Peyer's patch (tissue), 4 donors: ENCODE data around the gene RELCH. TPM values are rescaled to one million over a fixed set of nuclear protein-coding genes. Genes with fewer than 3 reads are reported as not detected.

Experiments
- DNase-seq, 3 donors: peaks; one replicate each; pipeline ENCODE4 v3.0.0-alpha.2; 2017 to 2019
- H3K27ac ChIP-seq, 4 donors: fragments of 200-600 bp; sonication (generic); one replicate each; pipeline ENCODE4 v1.5.1; 2016 to 2019
- H3K27me3 ChIP-seq, 2 donors: fragments of 200-600 bp; sonication (generic); one replicate each; pipeline ENCODE4 v1.5.1; 2019
- H3K36me3 ChIP-seq, 3 donors: fragments of 200-600 bp; sonication (generic); one replicate each; pipeline ENCODE4 v1.5.1; 2016 to 2019
- H3K4me1 ChIP-seq, 4 donors: fragments of 200-600 bp; sonication (generic); one replicate each; pipeline ENCODE4 v1.5.1; 2016 to 2019
- H3K4me3 ChIP-seq, 4 donors: fragments of 200-600 bp; sonication (generic); 1 replicate in 3 of 4; 2 replicates in 1 of 4; pipeline ENCODE4 v1.5.1; 2016 to 2019; ENCODE audit warnings: mild to moderate bottlenecking in 1 of 4
- H3K9me3 ChIP-seq, 4 donors: fragments of 200-600 bp; sonication (generic); one replicate each; pipeline ENCODE4 v1.5.1; 2016 to 2019; ENCODE audit warnings: mild to moderate bottlenecking in 1 of 4
- POLR2A ChIP-seq, 2 donors: fragments of 450-650 bp; IDR thresholded peaks; one replicate each; pipeline ENCODE4 v1.5.1; 2017; ENCODE audit warnings: antibody characterized with exemption in 2 of 2, mild to moderate bottlenecking in 2 of 2, moderate library complexity in 2 of 2
- total RNA-seq, 4 donors: library from RNA; depleted of rRNA; stranded (reverse); fragments of >200 nt; gene quantifications; one replicate each; pipeline ENCODE4 v1.1.0, GENCODE V29; 2016
- TF ChIP-seq, protein P1 (sequence below), 6 experiments: fragments of 450-650 bp in 4 of 6; fragments of 200-600 bp in 2 of 6; sonication (generic) in 1 of 6; IDR thresholded peaks; one replicate each; pipeline ENCODE4 v1.5.1; 2017 to 2019; ENCODE audit warnings: antibody characterized with exemption in 6 of 6, mild to moderate bottlenecking in 3 of 6, moderate library complexity in 1 of 6

The RELCH gene
- total RNA-seq, 4 donors from 2014 or later: 51.1 to 71.6 (median 55.6) TPM

DNA sequence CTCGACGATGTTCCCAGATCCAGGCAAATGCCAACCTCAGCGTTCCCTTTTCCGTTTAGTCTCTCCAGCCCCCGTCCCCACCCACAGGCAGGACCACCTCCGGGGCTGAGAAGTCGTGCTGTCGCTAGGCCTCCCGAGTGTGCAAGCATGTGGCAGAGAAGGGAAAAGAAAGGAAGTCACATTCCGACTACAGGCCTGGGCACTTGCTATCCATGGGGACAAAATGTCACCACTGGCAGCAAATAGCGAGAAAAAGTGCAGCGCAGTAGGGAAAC, 619 bp upstream of the RELCH start:
- no peak for DNase-seq

DNA sequence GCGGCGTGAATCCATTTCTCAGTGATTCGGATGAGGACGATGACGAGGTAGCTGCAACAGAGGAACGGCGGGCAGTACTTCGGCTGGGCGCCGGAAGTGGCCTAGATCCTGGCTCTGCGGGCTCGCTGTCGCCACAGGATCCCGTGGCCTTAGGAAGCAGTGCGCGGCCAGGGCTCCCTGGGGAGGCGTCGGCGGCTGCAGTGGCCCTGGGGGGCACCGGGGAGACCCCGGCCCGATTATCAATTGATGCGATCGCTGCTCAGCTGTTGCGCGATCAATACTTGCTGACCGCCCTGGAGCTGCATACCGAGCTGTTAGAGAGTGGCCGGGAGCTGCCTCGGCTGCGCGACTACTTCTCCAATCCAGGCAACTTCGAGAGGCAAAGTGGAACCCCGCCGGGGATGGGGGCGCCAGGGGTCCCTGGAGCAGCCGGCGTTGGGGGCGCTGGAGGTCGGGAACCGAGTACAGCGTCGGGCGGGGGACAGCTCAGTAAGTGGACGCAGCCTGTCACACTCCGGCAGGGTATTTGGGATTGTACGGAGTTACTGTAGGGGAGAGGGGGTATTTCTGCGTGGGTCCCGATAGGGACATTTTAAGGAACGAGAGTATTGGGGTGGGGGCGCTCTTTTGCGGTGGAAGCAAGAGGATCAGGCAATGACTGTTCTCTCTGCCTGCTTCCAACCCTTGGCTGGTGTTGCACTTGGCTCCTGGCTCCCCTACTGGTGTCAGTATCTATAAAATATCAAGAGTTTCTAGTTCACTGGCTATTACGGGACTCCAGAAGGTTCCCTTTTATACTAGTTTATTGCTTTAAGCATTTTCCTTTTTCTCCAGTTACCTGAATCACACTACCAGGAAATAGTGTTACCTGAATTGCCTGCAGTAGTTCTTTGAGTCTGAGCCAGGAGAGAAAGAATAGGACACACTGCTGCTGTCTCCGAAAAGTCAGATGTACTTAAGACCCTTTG, 772 bp downstream of the RELCH start:
- peak in 2 of 3 donors; percentile 48 to 61 for DNase-seq

More for the DNA sequence above, 619 bp upstream of the RELCH start:
- TF ChIP-seq, protein P1, sequence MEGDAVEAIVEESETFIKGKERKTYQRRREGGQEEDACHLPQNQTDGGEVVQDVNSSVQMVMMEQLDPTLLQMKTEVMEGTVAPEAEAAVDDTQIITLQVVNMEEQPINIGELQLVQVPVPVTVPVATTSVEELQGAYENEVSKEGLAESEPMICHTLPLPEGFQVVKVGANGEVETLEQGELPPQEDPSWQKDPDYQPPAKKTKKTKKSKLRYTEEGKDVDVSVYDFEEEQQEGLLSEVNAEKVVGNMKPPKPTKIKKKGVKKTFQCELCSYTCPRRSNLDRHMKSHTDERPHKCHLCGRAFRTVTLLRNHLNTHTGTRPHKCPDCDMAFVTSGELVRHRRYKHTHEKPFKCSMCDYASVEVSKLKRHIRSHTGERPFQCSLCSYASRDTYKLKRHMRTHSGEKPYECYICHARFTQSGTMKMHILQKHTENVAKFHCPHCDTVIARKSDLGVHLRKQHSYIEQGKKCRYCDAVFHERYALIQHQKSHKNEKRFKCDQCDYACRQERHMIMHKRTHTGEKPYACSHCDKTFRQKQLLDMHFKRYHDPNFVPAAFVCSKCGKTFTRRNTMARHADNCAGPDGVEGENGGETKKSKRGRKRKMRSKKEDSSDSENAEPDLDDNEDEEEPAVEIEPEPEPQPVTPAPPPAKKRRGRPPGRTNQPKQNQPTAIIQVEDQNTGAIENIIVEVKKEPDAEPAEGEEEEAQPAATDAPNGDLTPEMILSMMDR (IDR thresholded peaks at IDR 0.05): no peak
- no peak for TF ChIP-seq POLR2A (IDR thresholded peaks at IDR 0.05)
- no peaks in the 10 kb centered on the region for H3K9me3 ChIP-seq
- peaks cover 0 to 23% (median 2%) of the 10 kb centered on the region in 4 donors for H3K4me1 ChIP-seq
- no peaks in the 10 kb centered on the region for H3K36me3 ChIP-seq
- H3K27me3 ChIP-seq: no peaks in the 10 kb centered on the region
- peak overlapping the region; percentile 67 to 88 (median 82) for H3K27ac ChIP-seq
- peak overlapping the region; percentile 73 to 97 (median 84) for H3K4me3 ChIP-seq

DNA sequence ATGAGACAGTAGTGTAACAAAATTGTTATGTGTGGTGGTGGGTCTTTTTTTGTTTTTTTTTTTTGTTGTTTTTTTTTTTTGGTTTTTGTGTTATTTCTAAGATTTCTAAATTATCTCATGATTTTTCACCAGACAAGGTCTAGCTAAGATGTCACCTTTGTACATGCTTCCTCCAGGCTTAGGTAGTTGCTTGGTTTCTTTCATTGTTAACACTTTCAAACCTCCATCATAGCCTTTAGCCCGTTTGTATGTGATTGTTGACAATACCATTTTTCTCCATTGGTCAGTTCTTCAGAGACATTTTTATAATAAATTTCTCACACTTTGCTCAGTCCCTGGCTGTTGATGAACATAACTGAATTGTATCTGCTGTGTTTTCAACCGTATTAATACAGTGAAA, 2.2 kb downstream of the RELCH start:
- Histone ChIP-seq H3K4me3 (peak overlapping the region in 3 of 4 donors; percentile 73 to 97 (median 90)), H3K27ac (no peak overlapping the region), H3K27me3 (no peaks in the 10 kb centered on the region)

More for the DNA sequence above, 772 bp downstream of the RELCH start:
- H3K4me3 ChIP-seq: peak overlapping the region; percentile 73 to 97 (median 84)
- H3K4me1 ChIP-seq: peaks cover 0 to 23% (median 2%) of the 10 kb centered on the region in 4 donors
- no peaks in the 10 kb centered on the region for H3K9me3 ChIP-seq
- no peaks in the 10 kb centered on the region for H3K36me3 ChIP-seq
- H3K27ac ChIP-seq: peak overlapping the region; percentile 76 to 88 (median 82)
- no peak for TF ChIP-seq POLR2A (IDR thresholded peaks at IDR 0.05)
- TF ChIP-seq, protein P1 (IDR thresholded peaks at IDR 0.05): peak in 1 of 6 experiments; percentile 5
- no peaks in the 10 kb centered on the region for H3K27me3 ChIP-seq

DNA sequence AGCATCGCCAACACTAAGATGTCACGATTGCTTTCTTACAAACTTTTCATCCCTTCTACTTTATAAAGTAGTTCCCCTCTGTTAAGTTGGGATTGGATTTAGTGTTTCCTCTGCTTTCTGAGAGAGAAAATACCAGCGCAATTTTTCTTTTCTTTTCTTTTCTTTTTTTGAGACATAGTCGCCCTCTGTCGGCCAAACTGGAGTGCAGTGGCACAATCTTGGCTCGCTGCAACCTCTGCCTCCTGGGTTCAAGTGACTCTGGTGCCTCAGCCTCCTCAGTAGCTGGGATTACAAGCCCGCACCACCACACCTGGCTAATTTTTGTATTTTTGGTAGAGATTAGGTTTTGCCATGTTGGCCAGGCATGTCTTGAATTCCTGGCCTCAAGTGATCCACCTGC, 9.0 kb downstream of the RELCH start:
- H3K4me3 ChIP-seq: no peak overlapping the region
- H3K9me3 ChIP-seq: no peaks in the 10 kb centered on the region
- no peaks in the 10 kb centered on the region for H3K36me3 ChIP-seq
- no peaks in the 10 kb centered on the region for H3K27me3 ChIP-seq
- H3K4me1 ChIP-seq: peaks cover 0 to 22% (median 0%) of the 10 kb centered on the region in 4 donors
- no peak overlapping the region for H3K27ac ChIP-seq
- no peak for TF ChIP-seq POLR2A (IDR thresholded peaks at IDR 0.05)
- TF ChIP-seq, protein P1 (IDR thresholded peaks at IDR 0.05): no peak
- DNase-seq: no peak

More for the DNA sequence above, 2.2 kb downstream of the RELCH start:
- DNase-seq: no peak
- Histone ChIP-seq H3K4me1 (peaks cover 0 to 23% (median 2%) of the 10 kb centered on the region in 4 donors), H3K36me3 (no peaks in the 10 kb centered on the region), H3K9me3 (no peaks in the 10 kb centered on the region)
- TF ChIP-seq POLR2A (IDR thresholded peaks at IDR 0.05): no peak

DNA sequence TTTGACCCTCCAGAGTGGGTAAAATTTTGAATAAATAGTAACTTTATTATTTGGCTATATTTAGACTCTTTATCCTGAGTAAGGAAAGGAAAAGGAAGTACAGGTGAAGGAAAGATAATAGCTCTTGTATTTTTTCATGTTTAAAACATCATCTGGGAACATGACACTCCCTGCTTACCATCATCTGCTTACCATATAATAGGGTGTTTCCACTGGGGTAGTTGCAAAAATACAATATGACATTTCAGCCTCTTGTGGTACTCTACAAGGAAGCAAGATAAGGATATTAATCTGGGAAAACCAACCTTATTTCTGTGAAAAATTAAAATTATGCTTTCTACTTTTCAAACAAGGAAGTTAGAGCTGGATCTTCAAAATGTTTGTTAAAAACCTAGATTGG, 9.9 kb downstream of the RELCH start:
- Histone ChIP-seq H3K36me3 (no peaks in the 10 kb centered on the region), H3K4me1 (peaks cover 0 to 22% (median 0%) of the 10 kb centered on the region in 4 donors), H3K27ac (no peak overlapping the region), H3K4me3 (no peak overlapping the region), H3K9me3 (no peaks in the 10 kb centered on the region), H3K27me3 (no peaks in the 10 kb centered on the region)
- DNase-seq: no peak
- no peak for TF ChIP-seq POLR2A (IDR thresholded peaks at IDR 0.05)
- TF ChIP-seq, protein P1 (IDR thresholded peaks at IDR 0.05): no peak

DNA sequence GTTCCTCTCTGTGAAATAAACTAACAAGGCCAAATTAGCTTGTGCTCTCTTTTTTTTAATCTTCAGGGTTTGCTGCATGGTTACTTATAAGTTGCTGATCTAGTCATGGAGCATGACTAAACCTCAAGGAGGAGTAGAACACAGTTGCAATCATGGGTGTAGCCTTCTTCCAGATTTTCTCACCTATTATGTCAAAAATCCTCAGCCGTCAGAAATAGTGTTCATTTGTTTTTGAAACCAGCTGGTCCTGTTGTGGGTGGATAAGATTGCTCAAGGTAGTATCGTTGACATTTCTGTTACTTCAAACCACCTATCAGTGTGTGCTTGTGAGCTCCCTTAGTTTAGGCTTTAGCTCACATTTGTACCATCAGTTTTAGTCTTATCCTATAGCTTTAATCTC, 11.2 kb downstream of the RELCH start:
- no peak for DNase-seq
- H3K27me3 ChIP-seq: no peaks in the 10 kb centered on the region
- no peaks in the 10 kb centered on the region for H3K36me3 ChIP-seq
- peaks cover 0 to 22% (median 0%) of the 10 kb centered on the region in 4 donors for H3K4me1 ChIP-seq
- TF ChIP-seq, protein P1 (IDR thresholded peaks at IDR 0.05): no peak
- no peak for TF ChIP-seq POLR2A (IDR thresholded peaks at IDR 0.05)
- no peak overlapping the region for H3K27ac ChIP-seq
- no peak overlapping the region for H3K4me3 ChIP-seq
- H3K9me3 ChIP-seq: no peaks in the 10 kb centered on the region
